ENCODE measurements around the gene UNC13C.

The UNC13C gene

DNA sequence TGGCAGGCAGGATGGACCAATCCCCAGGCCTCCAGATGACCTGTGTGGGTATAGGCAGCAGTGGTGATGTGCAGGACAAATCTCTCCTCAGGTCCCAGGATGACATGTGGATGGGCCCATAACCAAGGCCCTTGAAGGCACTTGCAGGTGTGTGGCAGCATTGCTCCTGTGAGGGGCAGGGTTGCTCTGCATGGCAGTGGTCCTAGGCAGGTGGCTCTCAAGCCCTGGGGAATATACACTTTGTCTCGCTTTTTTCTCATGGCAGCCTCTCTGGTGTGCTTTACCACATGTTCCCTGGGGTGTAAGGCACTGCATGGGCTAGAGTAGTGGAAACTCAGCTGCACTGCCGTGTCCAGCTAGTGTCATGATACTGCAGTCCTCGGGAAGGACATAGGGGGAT, 503.6 kb downstream of the UNC13C start:
- no peak for DNase-seq (ENCODE audit: low spot score)

DNA sequence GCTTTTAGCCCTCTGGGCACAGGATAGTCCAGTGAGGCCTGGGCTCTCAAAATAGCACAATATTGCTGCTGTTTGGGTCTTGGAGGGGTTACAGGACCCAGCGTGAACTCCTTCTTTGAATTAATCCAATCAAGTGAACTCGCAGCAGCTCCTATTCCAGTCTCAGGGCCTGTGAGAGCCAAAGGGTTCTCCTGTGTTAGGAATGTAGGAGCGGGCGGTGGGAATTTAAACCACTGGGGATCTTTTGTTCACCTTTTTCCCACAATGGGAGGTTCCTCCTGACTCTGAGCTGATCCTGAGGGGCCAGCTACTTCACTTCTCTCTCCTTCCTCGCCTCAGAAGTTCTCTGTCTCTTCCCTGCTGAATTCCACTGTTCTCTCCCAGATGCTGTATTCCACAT, 504.0 kb downstream of the UNC13C start:
- DNase-seq (ENCODE audit: low spot score): no peak

DNA sequence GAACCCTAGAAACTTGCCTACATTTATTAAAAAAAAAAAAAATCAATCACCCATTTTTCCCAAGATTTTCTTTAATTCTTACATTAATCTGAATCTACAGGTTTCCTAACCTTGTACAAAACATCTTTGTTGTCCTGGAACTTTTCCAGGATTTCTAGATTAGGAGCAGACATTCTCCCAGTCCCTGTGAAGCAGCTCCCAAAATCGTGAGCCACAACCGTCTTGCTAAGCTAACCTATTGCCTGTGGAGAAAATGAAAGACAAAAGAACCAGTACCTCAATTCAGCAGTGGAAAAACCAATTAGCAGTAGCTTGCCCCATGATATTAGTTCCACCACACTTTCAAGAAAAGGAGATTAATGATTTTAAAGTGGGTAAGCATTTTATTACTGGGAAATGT, 522.1 kb downstream of the UNC13C start:
- DNase-seq (ENCODE audit: low spot score): no peak

GRCh38 chr15:54502416-54503075, 524.3 kb downstream of the UNC13C start:
- no peak for DNase-seq (ENCODE audit: low spot score)

GRCh38 chr15:54504695-54505094, 526.5 kb downstream of the UNC13C start:
- DNase-seq (ENCODE audit: low spot score): no peak

DNA sequence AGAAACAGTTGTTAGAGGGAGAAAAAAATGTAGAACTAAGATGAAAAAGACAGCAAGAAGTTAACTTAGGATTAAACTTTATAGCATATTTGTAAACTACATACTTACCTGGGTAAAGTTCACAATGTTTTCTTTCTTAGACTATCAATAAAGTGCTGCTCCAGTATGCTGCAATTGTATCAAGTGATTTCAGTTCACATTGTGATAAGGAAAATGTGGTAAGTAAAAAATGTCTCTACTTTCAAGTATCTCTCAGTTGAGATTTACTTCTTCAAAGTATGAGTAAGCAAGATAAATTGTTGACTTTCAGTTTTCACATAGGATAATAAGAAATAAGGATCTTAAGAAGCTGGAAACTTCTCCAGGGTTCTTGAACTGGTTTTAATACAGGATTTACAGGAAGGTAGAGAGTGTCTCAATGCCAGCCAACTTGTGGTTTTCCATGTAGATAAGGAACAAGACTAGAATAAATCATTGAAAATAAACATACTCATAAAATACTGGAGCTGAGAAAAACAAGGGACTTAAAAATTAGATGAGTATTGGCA, 528.8 kb downstream of the UNC13C start:
- no peak for DNase-seq (ENCODE audit: low spot score)

DNA sequence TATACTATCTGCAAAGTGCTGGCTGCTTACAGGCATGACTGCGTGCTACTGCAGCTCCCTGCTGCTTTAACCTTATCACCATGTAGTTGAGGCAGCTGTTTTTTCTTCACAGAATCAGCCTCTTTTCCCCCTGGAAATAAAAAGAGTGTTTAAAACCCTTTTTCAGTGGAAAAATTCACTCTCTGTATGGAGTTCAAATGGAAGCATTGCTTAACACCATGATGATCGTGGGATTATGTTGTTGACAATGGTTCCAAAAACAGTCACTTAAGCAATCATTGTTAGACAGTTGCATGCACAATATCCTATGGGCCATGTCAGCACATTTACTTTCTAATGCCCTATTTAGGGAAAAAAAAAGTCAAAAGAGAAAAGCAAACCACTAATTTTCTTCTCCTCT, 536.4 kb downstream of the UNC13C start:
- no peak for DNase-seq (ENCODE audit: low spot score)

- DNase-seq (ENCODE audit: low spot score): no peak
Measured at GRCh38 chr15:54515664-54516582, 537.7 kb downstream of the UNC13C start.

- DNase-seq (ENCODE audit: low spot score): no peak
Measured at GRCh38 chr15:54517366-54517765, 539.1 kb downstream of the UNC13C start.

DNA sequence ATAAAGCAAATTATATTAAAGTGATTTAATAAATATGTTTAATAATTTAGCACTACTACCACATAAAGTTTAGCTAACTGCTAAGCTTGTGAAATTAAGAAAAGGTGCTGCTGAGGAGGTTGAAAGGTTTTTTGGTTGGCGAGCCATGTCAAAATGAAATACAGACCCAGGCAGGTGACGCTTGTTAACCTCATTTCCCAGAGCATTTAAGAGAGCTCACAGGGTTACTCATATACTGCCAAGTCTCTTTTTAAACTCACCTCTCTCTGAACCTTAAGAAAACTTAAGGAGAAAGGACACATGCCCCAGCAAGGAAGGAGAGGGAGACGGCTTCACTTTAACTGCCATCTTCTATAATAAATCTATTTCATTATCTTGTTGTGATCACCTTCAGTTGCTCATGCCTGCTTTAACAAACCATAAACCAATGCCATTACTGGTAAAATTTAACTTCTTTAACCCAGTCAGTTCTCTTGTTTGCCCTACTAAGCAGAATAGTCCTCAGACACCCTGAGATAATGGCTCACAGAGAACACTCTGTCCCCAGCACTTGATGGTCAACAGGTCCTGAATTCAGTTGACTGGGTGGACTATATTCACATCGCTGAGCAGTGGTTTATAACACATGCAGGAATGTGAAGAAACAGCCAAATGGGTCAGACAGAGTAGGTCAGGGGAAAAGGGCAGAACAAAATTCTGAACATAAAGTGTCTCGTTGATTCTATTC, 540.1 kb downstream of the UNC13C start:
- no peak for DNase-seq (ENCODE audit: low spot score)

DNA sequence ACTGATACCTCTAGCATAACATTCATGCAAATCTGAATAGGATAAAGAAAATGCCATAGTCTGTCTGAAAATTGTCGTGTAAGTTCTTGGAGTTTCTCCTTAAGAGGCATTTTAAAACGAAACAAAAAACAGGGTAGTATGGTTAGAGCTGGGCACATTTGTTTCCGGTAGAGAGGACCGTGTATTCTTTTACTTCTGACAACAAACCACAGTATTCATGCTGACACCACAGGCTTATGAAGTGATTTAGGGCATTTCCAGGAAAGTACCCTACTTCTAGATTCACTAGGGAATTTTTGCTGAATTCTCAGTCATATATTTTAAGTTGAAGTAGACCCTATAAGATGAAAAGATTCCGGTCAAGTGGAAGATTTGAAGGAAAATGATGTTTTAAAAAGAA, 541.3 kb downstream of the UNC13C start:
- DNase-seq (ENCODE audit: low spot score): no peak

GRCh38 chr15:54520616-54521015, 542.4 kb downstream of the UNC13C start:
- DNase-seq (ENCODE audit: low spot score): no peak

GRCh38 chr15:54521206-54521605, 543.0 kb downstream of the UNC13C start:
- DNase-seq (ENCODE audit: low spot score): no peak

- no peak for DNase-seq (ENCODE audit: low spot score)
Measured at GRCh38 chr15:54528021-54528420, 549.8 kb downstream of the UNC13C start.

- DNase-seq (ENCODE audit: low spot score): no peak
Measured at GRCh38 chr15:54540721-54541120, 562.5 kb downstream of the UNC13C start.

- no peak for DNase-seq (ENCODE audit: low spot score)
Measured at GRCh38 chr15:54547491-54547890, 569.2 kb downstream of the UNC13C start.

DNA sequence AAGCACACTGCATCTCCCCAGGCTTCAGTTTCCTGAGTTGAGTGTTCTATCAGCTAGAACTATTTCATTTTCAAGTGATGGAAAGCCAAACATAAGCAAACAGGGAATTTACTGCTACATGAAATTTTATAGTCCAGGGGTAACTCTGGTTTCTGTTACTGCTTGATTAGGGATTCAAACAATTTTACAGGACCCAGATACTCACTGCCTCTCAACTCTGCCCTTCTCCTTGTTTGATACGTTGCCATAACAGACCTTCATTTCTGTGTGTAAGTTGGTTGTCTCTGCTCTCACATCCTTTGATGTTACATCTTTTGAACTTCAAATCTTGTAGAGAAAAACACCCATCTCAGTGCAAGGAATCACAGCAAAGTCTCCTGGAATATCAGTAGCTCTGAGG, 572.7 kb downstream of the UNC13C start:
- DNase-seq (ENCODE audit: low spot score): no peak

GRCh38 chr15:54556231-54556630, 578.0 kb downstream of the UNC13C start:
- no peak for DNase-seq (ENCODE audit: low spot score)

DNA sequence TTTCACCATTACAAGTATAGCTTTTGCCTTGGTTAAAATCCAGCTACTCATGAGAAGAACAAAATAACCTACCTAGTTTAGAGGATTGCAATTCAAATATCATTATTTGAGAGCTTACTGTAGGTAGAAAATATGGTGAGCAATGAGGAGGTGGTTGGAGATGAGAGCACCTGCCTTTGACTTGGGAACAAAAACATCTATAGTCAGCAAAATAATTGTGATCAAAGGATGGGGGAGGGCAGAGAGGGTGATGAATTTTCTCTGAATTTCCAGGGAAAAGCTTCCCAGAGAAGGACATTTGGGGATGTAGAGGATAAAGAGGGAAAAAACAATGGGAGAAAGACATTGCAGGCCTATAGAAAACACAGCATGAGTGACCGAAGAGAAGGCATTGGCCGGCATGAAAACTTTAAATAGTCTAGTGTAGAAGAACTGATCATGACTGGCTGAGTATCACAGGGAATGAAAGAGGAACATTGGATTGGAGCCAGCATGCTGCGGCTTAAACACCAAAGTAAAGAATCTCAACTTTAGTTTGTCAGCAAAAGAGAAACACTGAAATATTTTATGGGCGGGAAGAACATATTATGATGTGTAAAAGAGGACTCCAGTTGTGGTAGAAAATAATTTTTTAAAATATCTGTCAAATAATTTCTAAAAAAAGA, 581.3 kb downstream of the UNC13C start:
- no peak for DNase-seq (ENCODE audit: low spot score)

- no peak for DNase-seq (ENCODE audit: low spot score)
Measured at GRCh38 chr15:54560417-54560816, 582.2 kb downstream of the UNC13C start.

- no peak for DNase-seq (ENCODE audit: low spot score)
Measured at GRCh38 chr15:54564166-54564565, 585.9 kb downstream of the UNC13C start.

DNA sequence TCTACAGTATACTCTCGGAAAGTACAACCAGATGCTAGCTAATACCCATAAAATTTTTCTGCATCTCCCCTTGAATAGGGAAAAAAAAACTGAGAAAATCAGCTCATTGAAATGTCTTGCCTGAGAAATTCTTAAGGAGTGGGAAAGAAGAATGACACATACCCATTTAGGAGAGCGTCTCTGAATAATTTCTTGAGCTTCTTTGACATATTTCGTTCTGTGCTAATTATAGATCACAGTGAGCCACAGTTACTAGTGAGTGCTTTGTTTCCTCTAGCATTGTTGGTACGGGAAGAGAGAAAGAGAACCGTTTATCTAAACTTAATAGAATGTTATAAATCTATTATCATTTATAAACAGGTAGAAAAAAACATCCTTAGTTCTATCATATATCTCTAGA, 588.4 kb downstream of the UNC13C start:
- DNase-seq (ENCODE audit: low spot score): no peak
